Loucy (cell line): ENCODE results near the gene FHIT.

Experiments
- CTCF ChIP-seq: fragments of 200-600 bp; sonication (generic); conservative IDR thresholded peaks from 2 replicates; pipeline ENCODE4 v1.5.1; 2014; ENCODE audit warnings: mild to moderate bottlenecking, antibody characterized with exemption, low read length
- EZH2phosphoT487 ChIP-seq: fragments of 200-600 bp; IDR thresholded peaks from 2 replicates; pipeline ENCODE4 v1.6.1; 2018; ENCODE audit warnings: antibody characterized with exemption, mild to moderate bottlenecking, moderate library complexity, borderline replicate concordance

- TF ChIP-seq EZH2phosphoT487 (no peak), CTCF (no peak)
These were observed 260.9 kb downstream of the FHIT start for GRCh38 chr3:60990442-60990730.
